HEK293T (cell line): Measurements from ENCODE around the gene TEX12.

Experiments
- CTBP1 ChIP-seq: fragments of 450-650 bp; IDR thresholded peaks from 2 replicates; pipeline ENCODE4 v1.6.1; 2016; ENCODE audit warnings: borderline replicate concordance
- SP1 ChIP-seq: fragments of 450-650 bp; IDR thresholded peaks from 2 replicates; pipeline ENCODE4 v1.6.1; 2017

GRCh38 chr11:112182867-112183266 lies 15.7 kb downstream of the TEX12 start:
- no peak for TF ChIP-seq CTBP1
- TF ChIP-seq SP1, result no peak
